Adrenal gland (tissue), 12 donors: Measurements from ENCODE around the gene FLT3LG. TPM values are rescaled to one million over a fixed set of nuclear protein-coding genes. Genes with fewer than 3 reads are reported as not detected.

Source experiments
- DNase-seq, 7 donors: peaks; one replicate each; pipeline ENCODE4 v3.0.0-alpha.2; 2019 to 2020
- H3K27ac ChIP-seq, 5 donors: fragments of 200-600 bp; sonication (generic) in 4 of 5; 1 replicate in 3 of 5; 2 replicates in 2 of 5; pipeline versions ENCODE4 v1.5.1 to v1.8.0; 2016 to 2020; ENCODE audit warnings: mild to moderate bottlenecking in 1 of 5
- H3K27me3 ChIP-seq: fragments of 200-600 bp; 2 replicates; pipeline ENCODE4 v1.8.0; 2021
- H3K36me3 ChIP-seq, 2 donors: fragments of 200-600 bp; replicated peaks in 1 of 2; 1 replicate in 1 of 2; 2 replicates in 1 of 2; pipeline versions ENCODE4 v1.5.1 to v1.8.0; 2018 to 2022
- H3K4me1 ChIP-seq, 2 donors: fragments of 200-600 bp; replicated peaks in 1 of 2; 1 replicate in 1 of 2; 2 replicates in 1 of 2; pipeline versions ENCODE4 v1.5.1 to v1.8.0; 2018 to 2021
- H3K4me3 ChIP-seq, 4 donors: fragments of 200-600 bp; sonication (generic) in 3 of 4; one replicate each; pipeline ENCODE4 v1.5.1; 2016 to 2018
- H3K9me3 ChIP-seq, 3 donors: fragments of 200-600 bp; sonication (generic) in 1 of 3; replicated peaks in 1 of 3; 1 replicate in 2 of 3; 2 replicates in 1 of 3; pipeline versions ENCODE4 v1.5.1 to v1.8.0; 2016 to 2021
- POLR2A ChIP-seq, 2 donors: fragments of 450-650 bp; IDR thresholded peaks; one replicate each; pipeline ENCODE4 v1.6.1; 2017; ENCODE audit warnings: antibody characterized with exemption in 2 of 2, mild to moderate bottlenecking in 2 of 2, moderate library complexity in 1 of 2
- WGBS, 4 donors: extraction: QIAGEN DNeasy Blood & Tissue Kit in 2 of 4; methylation state at CpG; one replicate each; pipeline versions ENCODE4 v1.1.5 to v1.1.7; 2013 to 2017; 5-methylcytosine and 5-hydroxymethylcytosine counted together
- intact Hi-C, 2 donors: fragments of 100-400 bp; cut with DNase I; formaldehyde crosslinking; loops; one replicate each; pipeline versions ENCODE4 v1.14.1 to v1.15.0; 2022 to 2023
- polyA plus RNA-seq, 3 donors: library from polyadenylated mRNA; stranded (reverse); fragments of 200-250 nt in 2 of 3; fragments of 350-450 nt in 1 of 3; fragmentation: Illumina TruSeq in 1 of 3; extraction: RNeasy Lipid Tissue Mini Kit (QIAGEN cat#74804) in 1 of 3; gene quantifications; one replicate each; pipeline ENCODE4 v1.2.3, GENCODE V29; 2013 to 2014
- total RNA-seq, 9 donors: library from RNA; depleted of rRNA in 4 of 9; stranded (reverse); fragments of >200 nt in 4 of 9; fragments of 120-200 nt in 1 of 9; fragmentation: NEBNext Ultra II Directional in 1 of 9; extraction: Animal tissue kit (Norgen Biotek cat#: 25700) in 1 of 9; gene quantifications; one replicate each; pipeline versions ENCODE4 v1.1.0 to v1.2.4, GENCODE V29; 2013 to 2023
- TF ChIP-seq, protein P1 (sequence below), 6 experiments: fragments of 450-650 bp in 4 of 6; fragments of 200-600 bp in 2 of 6; sonication (generic) in 1 of 6; IDR thresholded peaks; 1 replicate in 5 of 6; 2 replicates in 1 of 6; pipeline versions ENCODE4 v1.5.1 to v1.8.0; 2016 to 2021; ENCODE audit warnings: antibody characterized with exemption in 6 of 6, mild to moderate bottlenecking in 2 of 6, moderate library complexity in 1 of 6
- donor health status: healthy with polysubstance abuse.
- donor health status: Bipolar disorder and iron deficiency.
- donor health status: DM: yes; HTN: yes; CAD: no.
- donor health status: DM: no; HTN: no; CAD: no.
- donor health status: DM: no; HTN: no; CAD: no.
- donor health status: DM: yes; HTN: yes; CAD: no.

Gene FLT3LG
- total and polyA plus RNA-seq, 12 donors = 1.2 to 33.8 (median 8.7) TPM

DNA sequence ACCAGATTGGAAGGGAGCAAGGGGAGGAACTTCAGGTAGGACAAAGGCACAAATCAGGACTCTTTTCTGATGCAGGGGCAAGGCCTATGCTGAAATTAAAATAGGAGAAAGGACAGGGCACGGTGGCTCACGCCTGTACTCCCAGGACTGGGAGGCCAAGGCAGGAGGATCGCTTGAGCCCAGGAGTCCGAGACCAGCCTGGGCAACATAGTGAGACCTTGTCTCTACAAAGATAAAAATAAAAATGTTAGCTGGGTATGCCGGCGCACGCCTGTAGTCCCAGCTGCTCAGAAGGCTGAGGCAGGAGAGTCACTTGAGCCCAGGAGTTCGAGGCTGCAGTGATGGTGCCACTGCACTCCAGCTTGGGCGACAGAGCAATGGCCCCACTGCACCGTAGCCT, 38.3 kb upstream of the FLT3LG start:
- no peak overlapping the region for H3K4me3 ChIP-seq
- H3K27me3 ChIP-seq = peaks cover 69% of the 10 kb centered on the region
- TF ChIP-seq, protein P1, sequence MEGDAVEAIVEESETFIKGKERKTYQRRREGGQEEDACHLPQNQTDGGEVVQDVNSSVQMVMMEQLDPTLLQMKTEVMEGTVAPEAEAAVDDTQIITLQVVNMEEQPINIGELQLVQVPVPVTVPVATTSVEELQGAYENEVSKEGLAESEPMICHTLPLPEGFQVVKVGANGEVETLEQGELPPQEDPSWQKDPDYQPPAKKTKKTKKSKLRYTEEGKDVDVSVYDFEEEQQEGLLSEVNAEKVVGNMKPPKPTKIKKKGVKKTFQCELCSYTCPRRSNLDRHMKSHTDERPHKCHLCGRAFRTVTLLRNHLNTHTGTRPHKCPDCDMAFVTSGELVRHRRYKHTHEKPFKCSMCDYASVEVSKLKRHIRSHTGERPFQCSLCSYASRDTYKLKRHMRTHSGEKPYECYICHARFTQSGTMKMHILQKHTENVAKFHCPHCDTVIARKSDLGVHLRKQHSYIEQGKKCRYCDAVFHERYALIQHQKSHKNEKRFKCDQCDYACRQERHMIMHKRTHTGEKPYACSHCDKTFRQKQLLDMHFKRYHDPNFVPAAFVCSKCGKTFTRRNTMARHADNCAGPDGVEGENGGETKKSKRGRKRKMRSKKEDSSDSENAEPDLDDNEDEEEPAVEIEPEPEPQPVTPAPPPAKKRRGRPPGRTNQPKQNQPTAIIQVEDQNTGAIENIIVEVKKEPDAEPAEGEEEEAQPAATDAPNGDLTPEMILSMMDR (IDR thresholded peaks at IDR 0.05) = no peak
- no peak for TF ChIP-seq POLR2A (IDR thresholded peaks at IDR 0.05)
- WGBS, 4 donors = 79 to 91% (median 87%) methylated on average over 9 to 10 of the region's 10 CpGs
- DNase-seq = no peak
- H3K27ac ChIP-seq = no peak overlapping the region
- H3K9me3 ChIP-seq = no peaks in the 10 kb centered on the region
- H3K36me3 ChIP-seq = no peaks in the 10 kb centered on the region
- intact Hi-C loops = no loop called here
- H3K4me1 ChIP-seq = no peaks in the 10 kb centered on the region

DNA sequence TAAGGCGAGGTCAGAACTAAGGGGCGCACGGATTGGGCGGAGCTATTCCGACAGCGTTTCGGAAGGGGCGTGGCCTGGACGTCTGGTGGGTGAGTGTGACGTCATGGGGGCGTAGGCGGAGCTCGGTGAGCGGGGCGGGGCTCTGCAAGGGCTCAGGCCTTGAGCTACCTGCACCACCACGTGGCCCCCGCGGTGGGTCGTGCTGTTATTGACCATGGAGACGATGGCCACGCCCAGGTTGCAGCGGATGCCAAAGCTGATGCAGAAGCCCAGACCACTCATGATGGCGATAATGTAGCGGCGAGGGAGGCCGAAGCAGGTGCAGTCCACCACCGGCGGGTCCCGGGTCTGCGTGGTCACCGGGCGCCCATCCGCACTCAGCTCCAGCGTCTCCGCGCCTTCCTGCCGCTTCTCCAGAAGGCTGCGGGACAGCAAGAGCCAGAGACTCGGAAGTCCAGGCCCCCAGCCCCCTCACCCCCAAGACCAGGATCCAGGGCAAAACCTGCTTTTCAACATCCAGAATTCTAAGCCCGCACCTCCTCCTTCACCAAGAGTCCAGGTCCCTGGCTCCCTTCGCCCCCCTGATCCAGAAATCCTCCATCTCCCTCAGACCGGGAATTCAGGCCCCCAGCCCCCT, 37.5 kb upstream of the FLT3LG start:
- intact Hi-C loops = no loop called here
- Histone ChIP-seq H3K4me3 (no peak overlapping the region), H3K4me1 (no peaks in the 10 kb centered on the region), H3K27ac (no peak overlapping the region), H3K9me3 (no peaks in the 10 kb centered on the region), H3K27me3 (peaks cover 60% of the 10 kb centered on the region), H3K36me3 (no peaks in the 10 kb centered on the region)
- WGBS, 4 donors = 8 to 17% (median 15%) methylated on average over 12 to 42 of the region's 42 CpGs
- no peak for DNase-seq
- TF ChIP-seq, protein P1 (IDR thresholded peaks at IDR 0.05) = no peak
- no peak for TF ChIP-seq POLR2A (IDR thresholded peaks at IDR 0.05)

DNA sequence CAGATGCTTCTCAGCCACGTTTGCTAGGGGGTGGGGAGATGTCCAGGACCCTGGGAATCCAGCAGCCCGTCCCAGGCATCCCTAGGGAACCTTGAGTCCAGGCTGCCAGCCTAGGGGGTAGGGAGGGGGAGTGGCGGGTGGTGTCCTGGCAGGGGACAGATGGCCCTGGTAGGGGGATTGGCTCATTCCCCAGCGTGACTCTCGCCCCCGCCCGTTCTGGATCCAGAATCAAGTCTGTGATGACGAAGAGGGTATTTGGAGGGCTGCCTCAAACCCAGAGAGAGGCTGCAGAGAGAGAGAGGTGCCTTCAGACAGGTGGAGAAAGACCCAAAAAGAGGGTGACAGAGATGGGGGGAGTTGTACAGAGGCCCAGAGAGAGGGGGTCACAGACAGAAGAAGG, 36.8 kb upstream of the FLT3LG start:
- H3K36me3 ChIP-seq = no peaks in the 10 kb centered on the region
- H3K4me3 ChIP-seq = no peak overlapping the region
- H3K27me3 ChIP-seq = peaks cover 53% of the 10 kb centered on the region
- WGBS, 4 donors = 8 to 19% (median 10%) methylated on average over 6 to 8 of the region's 8 CpGs
- DNase-seq = no peak
- no peak for TF ChIP-seq POLR2A (IDR thresholded peaks at IDR 0.05)
- TF ChIP-seq, protein P1 (IDR thresholded peaks at IDR 0.05) = no peak
- intact Hi-C loops = no loop called here
- H3K27ac ChIP-seq = no peak overlapping the region
- no peaks in the 10 kb centered on the region for H3K4me1 ChIP-seq
- no peaks in the 10 kb centered on the region for H3K9me3 ChIP-seq

DNA sequence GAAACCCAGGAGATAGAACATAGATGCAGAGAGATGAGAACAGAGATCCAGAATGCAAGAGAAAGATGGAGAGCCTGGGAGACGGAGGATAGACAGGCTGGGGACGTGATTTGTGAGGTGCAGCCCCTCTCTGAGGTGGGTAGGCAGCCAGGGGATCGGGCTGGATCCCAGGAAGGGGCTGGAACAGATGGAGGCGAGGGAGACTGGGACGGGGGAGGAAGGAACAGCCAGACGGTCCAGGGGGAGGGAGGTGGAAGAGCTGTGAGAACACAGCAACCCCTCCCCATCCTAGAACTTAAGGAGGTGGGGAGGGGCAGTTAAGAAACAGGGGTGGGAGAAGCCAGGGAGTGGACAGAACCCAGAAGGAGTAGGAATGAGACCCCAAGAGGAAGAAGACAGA, 35.8 kb upstream of the FLT3LG start:
- H3K4me1 ChIP-seq = no peaks in the 10 kb centered on the region
- H3K27me3 ChIP-seq = peaks cover 43% of the 10 kb centered on the region
- H3K9me3 ChIP-seq = no peaks in the 10 kb centered on the region
- no peak for DNase-seq
- 5 to 14% (median 12%) methylated on average over 6 of the region's 6 CpGs for WGBS, 4 donors
- no peak overlapping the region for H3K27ac ChIP-seq
- no peak for TF ChIP-seq POLR2A (IDR thresholded peaks at IDR 0.05)
- TF ChIP-seq, protein P1 (IDR thresholded peaks at IDR 0.05) = no peak
- intact Hi-C loops = loop anchor here in 1 of 2 donors (2.0 kb wide), 1 partner anchor 43 kb away; no protein-coding TSS in a partner anchor
- no peak overlapping the region for H3K4me3 ChIP-seq
- no peaks in the 10 kb centered on the region for H3K36me3 ChIP-seq
